T-cell (primary cell): ENCODE data around the gene DLG2. TPM values are rescaled to one million over a fixed set of nuclear protein-coding genes. Genes with fewer than 3 reads are reported as not detected.

Experiments
- ATAC-seq, 4 experiments: fragments of 200-7000 bp in 3 of 4; fragments of 150-1000 bp in 1 of 4; cut with Tn5 transposase; replicated peaks in 1 of 4; 1 replicate in 3 of 4; 2 replicates in 1 of 4; pipeline ENCODE4 v1.10.0; 2021; ENCODE audit warnings: moderate library complexity in 3 of 4, mild to moderate bottlenecking in 2 of 4, moderate number of reproducible peaks in 1 of 4
- CTCF ChIA-PET, 2 donors: fragments of 300-600 bp; sonication (Branson Sonifier 250); formaldehyde crosslinking; loops; one replicate each; lab custom pipeline; 2022; ENCODE audit warnings: antibody characterized with exemption in 2 of 2; lab: Charles Lee
- POLR2A ChIA-PET, 2 donors: fragments of 300-600 bp; sonication (Branson Sonifier 250); formaldehyde crosslinking; loops; one replicate each; lab custom pipeline; 2022; ENCODE audit warnings: antibody characterized with exemption in 2 of 2; lab: Charles Lee
- DNase-seq, 35 experiments: peaks; one replicate each; pipeline versions ENCODE4 v3.0.0 to v3.0.0-alpha.2; 2013 to 2023
- H3K27ac ChIP-seq: one replicate; pipeline ENCODE4 v1.5.1; 2013; ENCODE audit warnings: low read length
- H3K27me3 ChIP-seq, 2 experiments: replicated peaks in 1 of 2; 1 replicate in 1 of 2; 2 replicates in 1 of 2; pipeline versions ENCODE4 v1.6.1 to v1.7.0; 2013; ENCODE audit warnings: low read length in 1 of 2, mixed read lengths in 1 of 2; ENCODE audit not compliant: control insufficient read depth in 2 of 2, insufficient read depth in 2 of 2; ENCODE audit errors: extremely low read depth in 1 of 2
- H3K36me3 ChIP-seq, 2 donors: 1 replicate in 1 of 2; 2 replicates in 1 of 2; pipeline versions ENCODE4 v1.6.1 to v1.7.0; 2013; ENCODE audit warnings: low read length in 1 of 2; ENCODE audit not compliant: control insufficient read depth in 2 of 2, insufficient read depth in 1 of 2; ENCODE audit errors: extremely low read depth in 1 of 2
- H3K4me1 ChIP-seq, 2 experiments: 1 replicate in 1 of 2; 2 replicates in 1 of 2; pipeline versions ENCODE4 v1.6.1 to v1.7.0; 2013; ENCODE audit warnings: low read length in 2 of 2, mixed read lengths in 1 of 2; ENCODE audit not compliant: insufficient read depth in 2 of 2, control insufficient read depth in 1 of 2; ENCODE audit errors: extremely low read depth in 1 of 2
- H3K4me3 ChIP-seq, 2 donors: 1 replicate in 1 of 2; 2 replicates in 1 of 2; pipeline versions ENCODE4 v1.5.1 to v1.7.0; 2013; ENCODE audit warnings: mild to moderate bottlenecking in 2 of 2, low read length in 1 of 2, moderate library complexity in 1 of 2; ENCODE audit not compliant: control insufficient read depth in 1 of 2; ENCODE audit errors: extremely low read depth in 1 of 2
- H3K9me3 ChIP-seq: 2 replicates; pipeline ENCODE4 v1.7.0; 2013
- H3K27ac Mint-ChIP-seq, 2 donors: one replicate each; pipeline ENCODE4 v1.8.0; 2020 to 2021; ENCODE audit warnings: mild to moderate bottlenecking in 2 of 2, mixed read lengths in 2 of 2
- H3K27me3 Mint-ChIP-seq, 2 donors: one replicate each; pipeline ENCODE4 v1.8.0; 2021 to 2022; ENCODE audit warnings: mixed read lengths in 2 of 2
- H3K36me3 Mint-ChIP-seq: one replicate; pipeline ENCODE4 v1.8.0; 2021; ENCODE audit warnings: mixed read lengths
- H3K4me1 Mint-ChIP-seq, 3 donors: one replicate each; pipeline ENCODE4 v1.8.0; 2020 to 2022; ENCODE audit warnings: mixed read lengths in 3 of 3, mild to moderate bottlenecking in 1 of 3
- H3K4me3 Mint-ChIP-seq, 3 donors: one replicate each; pipeline ENCODE4 v1.8.0; 2020 to 2022; ENCODE audit warnings: mild to moderate bottlenecking in 3 of 3, mixed read lengths in 3 of 3, moderate library complexity in 3 of 3
- H3K9me3 Mint-ChIP-seq, 3 donors: one replicate each; pipeline ENCODE4 v1.8.0; 2020 to 2022; ENCODE audit warnings: mixed read lengths in 3 of 3
- WGBS: methylation state at CpG from one replicate; pipeline ENCODE4 v1.1.5; 2013; ENCODE audit warnings: missing lambda C conversion rate; ENCODE audit not compliant: insufficient coverage; 5-methylcytosine and 5-hydroxymethylcytosine counted together
- total RNA-seq, 35 experiments: library from RNA in 6 of 35; stranded (reverse) in 6 of 35; fragments of 120-200 nt in 1 of 35; gene quantifications; one replicate each; pipeline versions ENCODE4 v1.2.1 to v1.2.4 and lab custom pipeline; 2013 to 2026

Gene DLG2
- total RNA-seq, 5 donors from 2014 or later (not counting 1 experiment from before 2014, with no cell fraction given), result 2.3 to 4.1 (median 2.9) TPM

GRCh38 chr11:84687433-84687832 lies 939.7 kb downstream of the DLG2 start:
- Histone ChIP-seq H3K36me3 (no peaks in the 10 kb centered on the region), H3K4me3 (no peak overlapping the region), H3K27me3 (no peaks in the 10 kb centered on the region), H3K27ac (no peak overlapping the region), H3K9me3 (no peaks in the 10 kb centered on the region), H3K4me1 (no peaks in the 10 kb centered on the region)
- CTCF ChIA-PET, result no interaction called here
- no peaks in the 10 kb centered on the region for H3K4me1 Mint-ChIP-seq
- DNase-seq, result no peak
- no peaks in the 10 kb centered on the region for H3K27me3 Mint-ChIP-seq
- H3K27ac Mint-ChIP-seq, result no peak overlapping the region
- ATAC-seq, result no peak
- H3K4me3 Mint-ChIP-seq, result no peak overlapping the region
- peaks cover 3 to 33% (median 24%) of the 10 kb centered on the region in 3 donors for H3K9me3 Mint-ChIP-seq
- POLR2A ChIA-PET, result no interaction called here
- no peaks in the 10 kb centered on the region for H3K36me3 Mint-ChIP-seq

GRCh38 chr11:84686716-84687115 lies 940.4 kb downstream of the DLG2 start:
- no peaks in the 10 kb centered on the region for H3K9me3 ChIP-seq
- POLR2A ChIA-PET, result no interaction called here
- no peak overlapping the region for H3K27ac Mint-ChIP-seq

DNA sequence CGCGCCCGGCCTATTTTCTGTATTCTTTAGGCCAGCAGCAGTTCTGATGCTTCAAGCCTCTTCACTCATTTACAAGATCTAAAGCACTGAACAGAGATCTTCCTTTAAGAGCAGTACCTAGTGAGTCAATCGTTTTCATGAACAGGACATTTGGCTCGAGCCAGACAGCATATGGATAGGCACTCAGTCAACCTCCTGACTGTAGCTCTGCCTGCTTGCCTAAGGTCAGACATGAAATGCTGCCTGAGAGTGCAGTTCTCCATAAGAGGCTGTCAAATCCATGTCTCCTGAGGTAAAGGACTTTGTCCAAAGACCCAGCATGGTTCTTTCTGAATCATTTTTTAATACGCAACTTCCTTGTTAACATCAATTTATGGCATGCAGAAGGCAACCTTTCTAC lies 941.2 kb downstream of the DLG2 start:
- no peak overlapping the region for H3K4me3 Mint-ChIP-seq
- no peaks in the 10 kb centered on the region for H3K27me3 Mint-ChIP-seq
- 80% methylated on average over 6 of the region's 6 CpGs for WGBS
- no peak for DNase-seq
- ChIA-PET POLR2A (no interaction called here), CTCF (no interaction called here)
- Histone ChIP-seq H3K9me3 (no peaks in the 10 kb centered on the region), H3K36me3 (no peaks in the 10 kb centered on the region), H3K27ac (no peak overlapping the region), H3K4me1 (no peaks in the 10 kb centered on the region), H3K4me3 (no peak overlapping the region), H3K27me3 (no peaks in the 10 kb centered on the region)
- H3K27ac Mint-ChIP-seq, result no peak overlapping the region
- no peaks in the 10 kb centered on the region for H3K36me3 Mint-ChIP-seq
- no peak for ATAC-seq
- H3K4me1 Mint-ChIP-seq, result no peaks in the 10 kb centered on the region
- H3K9me3 Mint-ChIP-seq, result peaks cover 0 to 33% (median 22%) of the 10 kb centered on the region in 3 donors

More at GRCh38 chr11:84686716-84687115, 940.4 kb downstream of the DLG2 start:
- H3K4me1 ChIP-seq, result no peaks in the 10 kb centered on the region
- H3K9me3 Mint-ChIP-seq, result peaks cover 1 to 33% (median 22%) of the 10 kb centered on the region in 3 donors
- DNase-seq (no peak), ATAC-seq (no peak)
- no peak overlapping the region for H3K4me3 Mint-ChIP-seq
- H3K27me3 ChIP-seq, result no peaks in the 10 kb centered on the region
- H3K27ac ChIP-seq, result no peak overlapping the region
- CTCF ChIA-PET, result no interaction called here
- no peaks in the 10 kb centered on the region for H3K4me1 Mint-ChIP-seq
- no peaks in the 10 kb centered on the region for H3K36me3 Mint-ChIP-seq
- H3K4me3 ChIP-seq, result no peak overlapping the region
- no peaks in the 10 kb centered on the region for H3K27me3 Mint-ChIP-seq
- H3K36me3 ChIP-seq, result no peaks in the 10 kb centered on the region
- no CpG with 5 or more reads among the region's 1 CpG for WGBS

- no peaks in the 10 kb centered on the region for H3K27me3 ChIP-seq
- ChIA-PET POLR2A (no interaction called here), CTCF (no interaction called here)
- no peak overlapping the region for H3K4me3 ChIP-seq
- H3K4me3 Mint-ChIP-seq, result no peak overlapping the region
- H3K9me3 Mint-ChIP-seq, result peaks cover 0 to 33% (median 23%) of the 10 kb centered on the region in 3 donors
- H3K4me1 Mint-ChIP-seq, result no peaks in the 10 kb centered on the region
- DNase-seq, result no peak
- H3K27ac ChIP-seq, result no peak overlapping the region
- no peak for ATAC-seq
- no peaks in the 10 kb centered on the region for H3K9me3 ChIP-seq
- no peaks in the 10 kb centered on the region for H3K4me1 ChIP-seq
- no peak overlapping the region for H3K27ac Mint-ChIP-seq
- no peaks in the 10 kb centered on the region for H3K36me3 Mint-ChIP-seq
- H3K27me3 Mint-ChIP-seq, result no peaks in the 10 kb centered on the region
- no peaks in the 10 kb centered on the region for H3K36me3 ChIP-seq
These were observed 942.0 kb downstream of the DLG2 start for GRCh38 chr11:84685149-84685548.

DNA sequence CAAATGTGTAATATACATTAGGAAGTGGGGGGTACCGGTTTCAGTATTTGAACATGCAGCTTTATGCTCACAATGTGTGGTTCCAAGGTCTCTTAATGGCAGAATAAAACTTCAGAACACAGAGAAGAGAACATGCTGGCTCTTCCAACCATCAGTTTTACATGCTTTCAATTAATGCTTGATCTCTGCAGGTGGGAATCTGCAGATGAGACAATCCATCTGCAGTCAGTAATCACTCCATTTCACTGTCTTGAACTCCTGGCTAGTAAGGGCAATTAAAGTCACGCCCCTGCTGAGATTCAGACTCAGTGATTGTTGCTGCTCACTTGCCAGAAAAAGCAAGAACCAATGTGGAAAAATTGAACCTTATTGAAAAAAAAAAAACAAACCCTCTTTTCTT lies 945.7 kb downstream of the DLG2 start:
- Mint-ChIP-seq H3K4me1 (no peaks in the 10 kb centered on the region), H3K4me3 (no peak overlapping the region), H3K36me3 (no peaks in the 10 kb centered on the region), H3K27me3 (no peaks in the 10 kb centered on the region), H3K9me3 (peaks cover 4 to 25% (median 18%) of the 10 kb centered on the region in 3 donors), H3K27ac (no peak overlapping the region)
- Histone ChIP-seq H3K27ac (no peak overlapping the region), H3K27me3 (no peaks in the 10 kb centered on the region), H3K4me1 (no peaks in the 10 kb centered on the region), H3K9me3 (no peaks in the 10 kb centered on the region), H3K36me3 (no peaks in the 10 kb centered on the region), H3K4me3 (no peak overlapping the region)
- DNase-seq (no peak), ATAC-seq (no peak)
- ChIA-PET POLR2A (no interaction called here), CTCF (no interaction called here)
- WGBS, result 60% methylated on average over 1 of the region's 2 CpGs

- Histone ChIP-seq H3K4me1 (no peaks in the 10 kb centered on the region), H3K9me3 (no peaks in the 10 kb centered on the region), H3K4me3 (no peak overlapping the region), H3K27me3 (no peaks in the 10 kb centered on the region), H3K27ac (no peak overlapping the region), H3K36me3 (no peaks in the 10 kb centered on the region)
- Mint-ChIP-seq H3K4me1 (no peaks in the 10 kb centered on the region), H3K36me3 (no peaks in the 10 kb centered on the region), H3K27ac (no peak overlapping the region), H3K27me3 (no peaks in the 10 kb centered on the region), H3K4me3 (no peak overlapping the region), H3K9me3 (peaks cover 6 to 18% (median 14%) of the 10 kb centered on the region in 3 donors)
- DNase-seq (no peak), ATAC-seq (no peak)
- ChIA-PET POLR2A (no interaction called here), CTCF (no interaction called here)
- WGBS, result 7% methylated on average over 1 of the region's 5 CpGs
These were observed 951.6 kb downstream of the DLG2 start for GRCh38 chr11:84675396-84676025.

- no peak overlapping the region for H3K27ac Mint-ChIP-seq
- H3K27me3 Mint-ChIP-seq, result no peaks in the 10 kb centered on the region
- DNase-seq (no peak), ATAC-seq (no peak)
- Histone ChIP-seq H3K27ac (no peak overlapping the region), H3K4me3 (no peak overlapping the region), H3K27me3 (no peaks in the 10 kb centered on the region), H3K9me3 (no peaks in the 10 kb centered on the region), H3K4me1 (no peaks in the 10 kb centered on the region), H3K36me3 (no peaks in the 10 kb centered on the region)
- no peaks in the 10 kb centered on the region for H3K36me3 Mint-ChIP-seq
- POLR2A ChIA-PET, result no interaction called here
- CTCF ChIA-PET, result no interaction called here
- H3K9me3 Mint-ChIP-seq, result peaks cover 11 to 31% (median 22%) of the 10 kb centered on the region in 3 donors
- no peaks in the 10 kb centered on the region for H3K4me1 Mint-ChIP-seq
- H3K4me3 Mint-ChIP-seq, result no peak overlapping the region
These were observed 953.4 kb downstream of the DLG2 start for GRCh38 chr11:84673753-84674152.
